Lower lobe of right lung (tissue), 2 donors: ENCODE measurements around the gene PDSS2. TPM values are rescaled to one million over a fixed set of nuclear protein-coding genes. Genes with fewer than 3 reads are reported as not detected.

Source experiments
- ATAC-seq, 2 donors: fragments of 200-7000 bp; cut with Tn5 transposase; one replicate each; pipeline ENCODE4 v1.9.1; 2020 to 2022; ENCODE audit warnings: mild to moderate bottlenecking in 2 of 2, moderate library complexity in 2 of 2
- DNase-seq: peaks from one replicate; pipeline ENCODE4 v3.0.0-alpha.2; 2020
- H3K27ac ChIP-seq: fragments of 200-600 bp; one replicate; pipeline ENCODE4 v1.8.0; 2022
- H3K27me3 ChIP-seq: fragments of 200-600 bp; one replicate; pipeline ENCODE4 v1.8.0; 2022; ENCODE audit warnings: low read depth
- H3K36me3 ChIP-seq: fragments of 200-600 bp; one replicate; pipeline ENCODE4 v1.8.0; 2022; ENCODE audit warnings: mild to moderate bottlenecking
- H3K4me1 ChIP-seq: fragments of 200-600 bp; one replicate; pipeline ENCODE4 v1.8.0; 2022
- H3K4me3 ChIP-seq: fragments of 200-600 bp; one replicate; pipeline ENCODE4 v1.8.0; 2022; ENCODE audit warnings: mild to moderate bottlenecking
- H3K9me3 ChIP-seq: fragments of 200-600 bp; one replicate; pipeline ENCODE4 v1.8.0; 2022
- CTCF ChIP-seq: fragments of 200-600 bp; IDR thresholded peaks from one replicate; pipeline ENCODE4 v1.8.0; 2022; ENCODE audit warnings: antibody characterized with exemption, mild to moderate bottlenecking
- intact Hi-C: fragments of 100-400 bp; cut with DNase I; formaldehyde crosslinking; loops from one replicate; pipeline ENCODE4 v1.11.0; 2022
- total RNA-seq: library from RNA; stranded (reverse); fragmentation: NEBNext Ultra II Directional; extraction: Animal tissue kit (Norgen Biotek cat#: 25700); gene quantifications from one replicate; pipeline ENCODE4 v1.2.1, GENCODE V29; 2021
- donor health status: DM: no; HTN: yes; CAD: no; lungs with severe emphysema.

Gene PDSS2
- total RNA-seq, 1 donor from 2014 or later: 14.9 TPM

DNA sequence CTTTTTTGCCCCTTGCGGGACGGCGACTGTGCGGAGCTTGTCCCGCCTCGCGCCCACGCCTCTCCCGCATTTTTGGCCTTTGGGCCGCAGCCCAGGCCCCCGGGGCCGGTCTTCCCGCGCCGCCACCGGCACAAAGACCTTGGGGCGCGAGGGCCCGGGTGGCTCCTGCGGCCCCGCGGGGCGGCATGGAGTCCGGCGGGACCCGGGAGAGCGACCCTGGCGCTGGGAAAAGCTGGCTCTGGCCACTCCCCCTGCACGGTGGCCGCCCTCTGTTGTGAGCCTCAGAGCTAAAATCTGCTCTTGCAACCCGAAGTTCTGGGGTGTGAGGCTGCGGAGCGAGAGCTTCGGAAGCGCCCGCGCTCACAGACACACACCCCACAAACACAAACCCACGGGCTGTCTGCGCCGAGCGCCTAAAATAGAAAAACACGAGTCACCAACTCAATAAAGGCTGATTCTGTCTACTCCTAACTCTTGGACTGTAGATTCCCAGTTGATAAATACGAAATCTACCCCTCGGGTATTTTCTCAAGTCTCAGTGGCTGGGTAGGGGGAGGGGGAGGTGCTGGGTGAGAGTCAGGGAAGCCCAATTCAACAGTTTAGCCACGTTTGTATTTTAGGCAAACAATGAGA, 343.6 kb downstream of the PDSS2 start:
- DNase-seq: no peak
- Histone ChIP-seq H3K27me3 (peaks cover 3% of the 10 kb centered on the region), H3K4me3 (peak overlapping the region; percentile 80), H3K27ac (peak overlapping the region; percentile 71), H3K36me3 (no peaks in the 10 kb centered on the region), H3K9me3 (no peaks in the 10 kb centered on the region), H3K4me1 (peaks cover 24% of the 10 kb centered on the region)
- ATAC-seq: peak; percentile 53 to 67
- intact Hi-C loops: no loop called here
- TF ChIP-seq CTCF: no peak

- peak; percentile 65 for DNase-seq
- no peaks in the 10 kb centered on the region for H3K36me3 ChIP-seq
- peak within 1 kb of the TSS; percentile 80 for H3K4me3 ChIP-seq
- peaks cover 26% of the 10 kb centered on the region for H3K4me1 ChIP-seq
- H3K27me3 ChIP-seq: peaks cover 3% of the 10 kb centered on the region
- no peak for TF ChIP-seq CTCF
- ATAC-seq: peak; percentile 30 to 40
- intact Hi-C loops: no loop called here
- H3K27ac ChIP-seq: peak within 1 kb of the TSS; percentile 71
- H3K9me3 ChIP-seq: no peaks in the 10 kb centered on the region
These were observed 344.3 kb downstream of the PDSS2 start, which contains the start of gene BEND3 for GRCh38 chr6:107114926-107115694. Gene BEND3, minus strand, starts transcription at chr6:107115515. Its CDS starts 16,230 bp downstream, at chr6:107099285.

DNA sequence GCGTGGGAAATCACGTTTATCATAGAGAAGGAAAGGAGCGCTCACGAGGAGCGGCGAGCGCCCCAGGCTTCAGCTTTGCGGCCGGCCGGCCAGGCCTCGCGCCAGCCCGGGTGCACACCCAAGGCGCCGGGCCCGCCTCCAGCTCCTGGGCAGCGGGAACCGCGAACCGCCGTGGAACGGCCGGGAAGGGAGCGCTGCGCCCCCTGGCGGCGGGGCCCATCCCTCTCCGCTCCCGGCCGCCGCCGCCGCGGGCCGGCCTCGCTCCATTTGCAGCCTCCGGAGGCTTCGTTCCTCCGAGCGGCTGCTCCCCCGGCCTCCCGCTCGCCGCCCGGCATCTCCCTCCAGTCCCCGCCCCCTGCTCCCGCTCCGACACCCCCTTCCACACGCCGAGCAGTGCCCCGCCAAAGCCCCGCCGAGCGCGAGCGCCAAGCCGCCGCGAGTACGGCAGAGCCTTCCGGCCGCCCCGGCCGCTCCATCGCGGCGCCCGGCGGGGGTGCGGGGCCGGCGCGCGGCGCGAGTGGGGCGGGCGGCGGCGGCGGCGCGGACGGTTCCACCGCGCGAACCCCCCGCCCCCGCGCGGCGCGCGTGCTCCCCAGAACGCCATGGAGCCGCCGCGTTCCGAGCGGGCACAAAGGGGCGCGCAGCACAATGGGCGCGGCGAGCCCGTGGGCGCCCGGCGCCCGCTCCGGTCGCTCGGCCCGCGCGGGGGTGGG, 345.0 kb downstream of the PDSS2 start:
- Histone ChIP-seq H3K36me3 (no peaks in the 10 kb centered on the region), H3K4me1 (peaks cover 27% of the 10 kb centered on the region), H3K27ac (no peak overlapping the region), H3K27me3 (peaks cover 3% of the 10 kb centered on the region), H3K9me3 (no peaks in the 10 kb centered on the region), H3K4me3 (peak overlapping the region; percentile 80)
- peak; percentile 96 to 98 for ATAC-seq
- TF ChIP-seq CTCF: peak; percentile 89
- intact Hi-C loops: no loop called here
- DNase-seq: peak; percentile 92

GRCh38 chr6:107110200-107110599, 349.2 kb downstream of the PDSS2 start:
- intact Hi-C loops: no loop called here
- no peaks in the 10 kb centered on the region for H3K36me3 ChIP-seq
- DNase-seq (no peak), ATAC-seq (no peak)
- no peaks in the 10 kb centered on the region for H3K9me3 ChIP-seq
- H3K27ac ChIP-seq: no peak overlapping the region
- H3K4me3 ChIP-seq: no peak overlapping the region
- no peaks in the 10 kb centered on the region for H3K27me3 ChIP-seq
- peaks cover 11% of the 10 kb centered on the region for H3K4me1 ChIP-seq
- no peak for TF ChIP-seq CTCF

GRCh38 chr6:107108201-107108890, 351.0 kb downstream of the PDSS2 start:
- Histone ChIP-seq H3K9me3 (no peaks in the 10 kb centered on the region), H3K4me3 (no peak overlapping the region), H3K4me1 (peaks cover 4% of the 10 kb centered on the region), H3K27ac (no peak overlapping the region), H3K36me3 (no peaks in the 10 kb centered on the region), H3K27me3 (no peaks in the 10 kb centered on the region)
- no peak for TF ChIP-seq CTCF
- no peak for ATAC-seq
- intact Hi-C loops: no loop called here
- no peak for DNase-seq
